Cardiac muscle cell (in vitro differentiated cells and primary cell): Measurements from ENCODE around the gene OS9. TPM values are rescaled to one million over a fixed set of nuclear protein-coding genes. Genes with fewer than 3 reads are reported as not detected.
"Not testable (repeated sequence)": the region's sequence is repeated elsewhere in the genome, so short reads cannot be mapped to it uniquely, and the experiment has no call there.

Experiments used
- DNase-seq, 2 donors: peaks; one replicate each; pipeline versions ENCODE4 v3.0.0 to v3.0.0-alpha.2; 2010 to 2017; ENCODE audit warnings: low read depth in 1 of 2, low spot score in 1 of 2
- H3K27ac ChIP-seq: fragments of 200-600 bp; sonication (generic); 2 replicates; pipeline ENCODE4 v1.5.1; 2016
- H3K27me3 ChIP-seq: fragments of 200-600 bp; sonication (generic); 2 replicates; pipeline ENCODE4 v1.6.0; 2016; ENCODE audit warnings: control low read depth
- H3K36me3 ChIP-seq: fragments of 200-600 bp; sonication (generic); 2 replicates; pipeline ENCODE4 v1.5.1; 2016; ENCODE audit warnings: control low read depth
- H3K4me1 ChIP-seq: fragments of 200-600 bp; sonication (generic); 2 replicates; pipeline ENCODE4 v1.8.1; 2017; ENCODE audit warnings: low read depth, mild to moderate bottlenecking, mixed run types
- H3K4me3 ChIP-seq: fragments of 200-600 bp; sonication (generic); 2 replicates; pipeline ENCODE4 v1.5.1; 2016; ENCODE audit warnings: mild to moderate bottlenecking
- H3K9me3 ChIP-seq: fragments of 200-600 bp; sonication (generic); 2 replicates; pipeline ENCODE4 v1.5.1; 2017; ENCODE audit warnings: low read depth, mild to moderate bottlenecking, control low read depth
- polyA plus RNA-seq: library from polyadenylated mRNA; unstranded; fragments of >200 nt; fragmentation: Nextera tagmentation; extraction: Ambion mirVana; gene quantifications from 2 replicates; pipeline ENCODE4 v1.2.1, GENCODE V29; 2016
- total RNA-seq: library from RNA; depleted of rRNA; stranded (reverse); fragments of >200 nt; gene quantifications from 2 replicates; pipeline ENCODE4 v1.2.3, GENCODE V29; 2016
- TF ChIP-seq, protein P1 (sequence below): IDR thresholded peaks from 2 replicates; pipeline ENCODE4 v1.5.1; 2012; ENCODE audit warnings: low read depth, mild to moderate bottlenecking, low read length

Gene OS9
- total and polyA plus RNA-seq, 2 experiments from 2014 or later = 134 to 182 TPM

DNA sequence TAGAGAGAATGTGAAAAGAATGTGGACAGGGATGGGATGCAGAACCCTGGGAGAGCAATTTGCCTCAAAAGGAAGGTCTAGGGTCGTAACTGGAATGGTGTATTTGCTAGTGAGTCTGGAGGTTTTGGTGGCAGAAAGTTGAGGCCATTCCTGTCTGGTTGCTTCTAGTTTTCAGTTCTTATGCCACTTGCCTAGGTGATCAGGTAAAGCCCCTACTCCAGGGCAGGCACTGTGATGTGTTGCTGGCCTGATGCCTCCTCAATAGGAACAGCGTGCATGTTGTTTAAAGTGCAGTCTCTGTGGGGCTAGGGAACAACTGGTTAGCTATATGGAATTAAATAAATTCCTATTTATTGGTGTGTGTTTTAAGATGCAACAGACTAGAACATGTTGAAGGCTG is 6.4 kb downstream of the OS9 start:
- Histone ChIP-seq H3K4me3 (no peak overlapping the region), H3K9me3 (no peaks in the 10 kb centered on the region), H3K27ac (no peak overlapping the region), H3K4me1 (no peaks in the 10 kb centered on the region), H3K36me3 (peaks cover 6% of the 10 kb centered on the region), H3K27me3 (no peaks in the 10 kb centered on the region)
- no peak for DNase-seq
- TF ChIP-seq, protein P1, sequence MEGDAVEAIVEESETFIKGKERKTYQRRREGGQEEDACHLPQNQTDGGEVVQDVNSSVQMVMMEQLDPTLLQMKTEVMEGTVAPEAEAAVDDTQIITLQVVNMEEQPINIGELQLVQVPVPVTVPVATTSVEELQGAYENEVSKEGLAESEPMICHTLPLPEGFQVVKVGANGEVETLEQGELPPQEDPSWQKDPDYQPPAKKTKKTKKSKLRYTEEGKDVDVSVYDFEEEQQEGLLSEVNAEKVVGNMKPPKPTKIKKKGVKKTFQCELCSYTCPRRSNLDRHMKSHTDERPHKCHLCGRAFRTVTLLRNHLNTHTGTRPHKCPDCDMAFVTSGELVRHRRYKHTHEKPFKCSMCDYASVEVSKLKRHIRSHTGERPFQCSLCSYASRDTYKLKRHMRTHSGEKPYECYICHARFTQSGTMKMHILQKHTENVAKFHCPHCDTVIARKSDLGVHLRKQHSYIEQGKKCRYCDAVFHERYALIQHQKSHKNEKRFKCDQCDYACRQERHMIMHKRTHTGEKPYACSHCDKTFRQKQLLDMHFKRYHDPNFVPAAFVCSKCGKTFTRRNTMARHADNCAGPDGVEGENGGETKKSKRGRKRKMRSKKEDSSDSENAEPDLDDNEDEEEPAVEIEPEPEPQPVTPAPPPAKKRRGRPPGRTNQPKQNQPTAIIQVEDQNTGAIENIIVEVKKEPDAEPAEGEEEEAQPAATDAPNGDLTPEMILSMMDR = no peak

DNA sequence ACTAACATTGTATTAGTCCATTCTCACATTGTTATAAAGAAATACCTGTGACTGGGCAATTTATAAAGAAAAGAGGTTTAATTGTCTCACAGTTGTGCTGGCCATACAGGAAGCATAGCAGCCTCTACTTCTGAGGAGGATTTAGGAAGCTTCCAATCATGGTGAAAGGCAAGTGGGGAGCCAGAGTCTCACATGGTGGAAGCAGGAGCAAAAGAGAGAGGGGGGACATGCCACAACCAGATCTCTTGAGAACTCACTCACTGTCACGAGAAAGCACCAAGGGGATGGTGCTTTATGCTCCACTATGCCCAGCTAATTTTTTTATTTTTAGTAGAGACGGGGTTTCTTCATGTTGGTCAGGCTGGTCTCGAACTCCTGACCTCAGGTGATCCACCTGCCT is 13.3 kb downstream of the OS9 start:
- Histone ChIP-seq H3K27me3 (no peaks in the 10 kb centered on the region), H3K4me3 (no peak overlapping the region), H3K27ac (no peak overlapping the region), H3K36me3 (no peaks in the 10 kb centered on the region), H3K4me1 (no peaks in the 10 kb centered on the region), H3K9me3 (no peaks in the 10 kb centered on the region)
- DNase-seq = no peak
- TF ChIP-seq, protein P1 = no peak

DNA sequence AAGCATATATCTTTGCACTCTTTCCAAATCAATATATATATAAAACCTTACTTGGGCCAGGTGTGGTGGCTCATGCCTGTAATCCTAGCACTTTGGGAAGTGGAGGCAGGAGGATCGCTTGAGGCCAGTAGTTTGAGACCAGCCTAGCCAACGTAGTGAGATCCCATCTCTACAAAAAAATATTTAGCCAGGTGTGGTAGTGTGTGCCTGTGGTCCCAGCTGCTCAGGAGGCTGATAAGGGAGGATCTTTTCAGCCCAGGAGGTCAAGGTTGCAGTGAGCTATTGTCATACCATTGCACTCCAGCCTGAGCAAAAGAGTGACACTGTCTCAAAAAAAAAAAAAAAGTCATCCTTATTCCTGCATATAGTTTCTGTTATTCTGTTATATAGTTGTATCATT is 14.4 kb downstream of the OS9 start:
- Histone ChIP-seq H3K4me1 (no peaks in the 10 kb centered on the region), H3K9me3 (no peaks in the 10 kb centered on the region), H3K27ac (no peak overlapping the region), H3K27me3 (no peaks in the 10 kb centered on the region), H3K4me3 (no peak overlapping the region), H3K36me3 (no peaks in the 10 kb centered on the region)
- DNase-seq = no peak
- TF ChIP-seq, protein P1 = no peak

DNA sequence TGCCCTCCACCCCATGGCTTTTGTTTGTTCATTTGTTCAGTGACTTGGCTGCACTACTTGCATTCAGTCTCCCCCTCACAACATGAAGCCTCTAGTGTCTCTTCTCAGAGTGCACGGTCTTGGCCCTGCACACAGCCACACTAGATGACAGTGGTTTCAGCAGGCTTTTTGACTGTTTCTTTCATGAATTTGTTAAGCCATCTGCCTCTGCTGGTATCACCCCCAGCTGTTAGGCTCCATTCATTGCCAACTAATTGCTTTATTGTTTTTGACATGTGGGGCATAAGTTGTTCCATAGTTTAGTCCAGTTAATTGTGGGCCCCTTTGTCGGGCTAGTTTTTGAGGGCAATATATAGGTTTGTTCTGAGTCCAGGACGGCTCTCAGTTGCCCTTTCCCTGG is 18.8 kb downstream of the OS9 start:
- no peak overlapping the region for H3K4me3 ChIP-seq
- TF ChIP-seq, protein P1 = no peak
- DNase-seq = no peak
- no peaks in the 10 kb centered on the region for H3K27me3 ChIP-seq
- no peak overlapping the region for H3K27ac ChIP-seq
- no peaks in the 10 kb centered on the region for H3K9me3 ChIP-seq
- no peaks in the 10 kb centered on the region for H3K4me1 ChIP-seq
- H3K36me3 ChIP-seq = peaks cover 2% of the 10 kb centered on the region

DNA sequence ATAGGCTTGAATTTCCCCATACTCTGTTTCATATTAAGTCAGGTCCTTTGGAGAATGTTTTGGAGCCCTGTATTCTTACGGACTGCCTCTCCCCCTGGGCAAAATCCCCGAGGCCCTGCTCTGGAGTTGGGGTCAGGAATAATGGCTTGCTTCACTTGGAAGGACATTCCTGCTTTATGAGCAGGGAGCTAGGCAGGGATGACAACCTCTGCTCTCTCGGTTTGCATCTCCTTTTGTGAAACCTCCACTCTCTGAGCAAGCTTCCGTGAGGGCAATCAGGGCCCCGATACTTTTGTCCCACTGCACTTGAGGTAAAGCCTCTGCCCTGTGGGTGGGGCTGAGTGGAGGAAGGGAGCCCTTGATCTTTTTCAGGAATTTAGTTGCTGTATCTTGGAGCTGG is 19.3 kb downstream of the OS9 start:
- no peaks in the 10 kb centered on the region for H3K27me3 ChIP-seq

DNA sequence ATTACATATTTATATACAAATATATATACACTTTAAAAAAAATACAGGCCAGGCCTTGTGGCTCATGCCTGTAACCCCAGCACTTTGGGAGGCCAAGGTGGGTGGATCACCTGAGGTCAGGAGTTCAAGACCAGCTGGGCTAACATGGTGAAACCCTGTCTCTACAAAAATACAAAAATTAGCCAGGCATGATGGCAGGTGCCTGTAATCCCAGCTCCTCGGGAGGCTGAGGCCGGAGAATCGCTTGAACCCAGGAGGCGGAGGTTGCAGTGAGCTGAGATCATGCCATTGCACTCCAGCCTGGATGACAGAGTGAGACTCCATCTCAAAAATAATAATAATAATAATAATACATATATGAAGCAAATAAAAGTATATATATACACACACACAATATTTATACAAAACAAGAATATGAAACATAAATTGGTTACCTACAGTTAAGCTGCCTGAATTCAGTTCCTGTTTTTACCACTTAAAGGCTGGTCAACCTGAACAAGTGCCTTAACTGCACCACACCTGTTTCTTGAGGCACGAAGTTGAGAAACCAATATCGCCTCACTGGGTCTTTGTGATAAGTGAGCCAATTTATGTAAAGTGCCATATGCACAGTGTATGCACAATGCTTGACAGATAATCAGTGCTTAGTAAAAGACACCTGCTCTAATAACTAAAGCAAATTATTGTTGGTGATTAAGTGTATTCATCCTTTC is 21.3 kb downstream of the OS9 start:
- H3K36me3 ChIP-seq = peaks cover 17% of the 10 kb centered on the region
- not testable (repeated sequence) for H3K27ac ChIP-seq, H3K9me3 ChIP-seq, DNase-seq, H3K4me1 ChIP-seq, H3K27me3 ChIP-seq, H3K4me3 ChIP-seq

More for the DNA sequence above, 19.3 kb downstream of the OS9 start:
- Histone ChIP-seq H3K27ac (no peak overlapping the region), H3K4me1 (no peaks in the 10 kb centered on the region), H3K36me3 (peaks cover 5% of the 10 kb centered on the region), H3K9me3 (no peaks in the 10 kb centered on the region), H3K4me3 (no peak overlapping the region)
- TF ChIP-seq, protein P1 = no peak
- DNase-seq = no peak
